Neural crest cell (in vitro differentiated cells): Measurements from ENCODE around the gene TMEM38B. TPM values are rescaled to one million over a fixed set of nuclear protein-coding genes. Genes with fewer than 3 reads are reported as not detected.

Experiments used
- DNase-seq: peaks from one replicate; pipeline ENCODE4 v3.0.0; 2021; ENCODE audit warnings: low read depth, mixed read lengths, low spot score
- H3K27ac Mint-ChIP-seq: one replicate; pipeline ENCODE4 v1.8.0; 2021; ENCODE audit warnings: mild to moderate bottlenecking, mixed read lengths; ENCODE audit not compliant: unreplicated experiment
- H3K27me3 Mint-ChIP-seq: 2 replicates; pipeline ENCODE4 v1.8.0; 2021; ENCODE audit warnings: low read depth, mild to moderate bottlenecking, mixed read lengths
- H3K36me3 Mint-ChIP-seq: 2 replicates; pipeline ENCODE4 v1.8.0; 2021; ENCODE audit warnings: low read depth, mild to moderate bottlenecking, mixed read lengths
- H3K4me1 Mint-ChIP-seq: 2 replicates; pipeline ENCODE4 v1.8.0; 2021; ENCODE audit warnings: mixed read lengths
- H3K4me3 Mint-ChIP-seq: one replicate; pipeline ENCODE4 v1.8.0; 2021; ENCODE audit warnings: mild to moderate bottlenecking, mixed read lengths
- H3K9me3 Mint-ChIP-seq: 2 replicates; pipeline ENCODE4 v1.8.0; 2021; ENCODE audit warnings: mixed read lengths
- CTCF ChIP-seq: fragments of 200-600 bp; sonication (generic); conservative IDR thresholded peaks from 2 replicates; pipeline ENCODE4 v1.5.0; 2021; ENCODE audit warnings: antibody characterized with exemption, mild to moderate bottlenecking
- total RNA-seq: library from RNA; stranded (reverse); gene quantifications from 2 replicates; pipeline ENCODE4 v1.2.1, GENCODE V29; 2021

TMEM38B gene
- total RNA-seq, 1 donor from 2014 or later, result 34.1 TPM

- peaks cover 33% of the 10 kb centered on the region for H3K4me1 Mint-ChIP-seq
- H3K9me3 Mint-ChIP-seq, result no peaks in the 10 kb centered on the region
- no peak for DNase-seq
- H3K36me3 Mint-ChIP-seq, result no peaks in the 10 kb centered on the region
- H3K27me3 Mint-ChIP-seq, result no peaks in the 10 kb centered on the region
- no peak overlapping the region for H3K4me3 Mint-ChIP-seq
- TF ChIP-seq CTCF, result no peak
- H3K27ac Mint-ChIP-seq, result no peak overlapping the region
Observed at GRCh38 chr9:105667867-105668266, 26.5 kb upstream of the TMEM38B start.

GRCh38 chr9:105670315-105670714 lies 24.0 kb upstream of the TMEM38B start:
- Mint-ChIP-seq H3K9me3 (no peaks in the 10 kb centered on the region), H3K36me3 (no peaks in the 10 kb centered on the region), H3K27me3 (no peaks in the 10 kb centered on the region), H3K27ac (no peak overlapping the region), H3K4me1 (peaks cover 24% of the 10 kb centered on the region), H3K4me3 (no peak overlapping the region)
- TF ChIP-seq CTCF, result no peak
- no peak for DNase-seq

GRCh38 chr9:105670775-105671174 lies 23.6 kb upstream of the TMEM38B start:
- Mint-ChIP-seq H3K36me3 (no peaks in the 10 kb centered on the region), H3K4me1 (peaks cover 24% of the 10 kb centered on the region), H3K27ac (no peak overlapping the region), H3K27me3 (no peaks in the 10 kb centered on the region), H3K9me3 (no peaks in the 10 kb centered on the region), H3K4me3 (no peak overlapping the region)
- no peak for DNase-seq
- TF ChIP-seq CTCF, result no peak

- Mint-ChIP-seq H3K27ac (no peak overlapping the region), H3K4me3 (no peak overlapping the region), H3K27me3 (no peaks in the 10 kb centered on the region), H3K4me1 (peaks cover 29% of the 10 kb centered on the region), H3K36me3 (no peaks in the 10 kb centered on the region), H3K9me3 (no peaks in the 10 kb centered on the region)
- DNase-seq, result no peak
- no peak for TF ChIP-seq CTCF
Observed at GRCh38 chr9:105672711-105673234, 21.6 kb upstream of the TMEM38B start.

GRCh38 chr9:105673850-105674387 lies 20.4 kb upstream of the TMEM38B start:
- no peak for TF ChIP-seq CTCF
- no peaks in the 10 kb centered on the region for H3K9me3 Mint-ChIP-seq
- H3K4me3 Mint-ChIP-seq, result no peak overlapping the region
- H3K27me3 Mint-ChIP-seq, result no peaks in the 10 kb centered on the region
- H3K4me1 Mint-ChIP-seq, result peaks cover 31% of the 10 kb centered on the region
- H3K36me3 Mint-ChIP-seq, result no peaks in the 10 kb centered on the region
- no peak overlapping the region for H3K27ac Mint-ChIP-seq
- no peak for DNase-seq
